AG04450 (cell line): Measurements from ENCODE around the gene P2RY12. TPM values are rescaled to one million over a fixed set of nuclear protein-coding genes. Genes with fewer than 3 reads are reported as not detected.

Experiments used
- CTCF ChIA-PET: fragments of 300-600, 350-600 bp; formaldehyde crosslinking; extraction: SDS; loops from one replicate; lab custom pipeline; 2022; ENCODE audit warnings: antibody characterized with exemption, inconsistent platforms; lab: Charles Lee
- POLR2A ChIA-PET: fragments of 350-600 bp; formaldehyde crosslinking; extraction: SDS; loops from one replicate; lab custom pipeline; 2021; ENCODE audit warnings: antibody characterized with exemption, inconsistent platforms; lab: Yijun Ruan, JAX
- DNase-seq: peaks from one replicate; pipeline ENCODE4 v3.0.0-alpha.2; 2011; ENCODE audit warnings: low read depth, low spot score
- H3K27ac ChIP-seq: one replicate; pipeline ENCODE4 v1.5.1; 2012; ENCODE audit warnings: low read depth, low read length, control low read depth
- H3K27me3 ChIP-seq: one replicate; pipeline ENCODE4 v1.6.0; 2012; ENCODE audit warnings: low read length; ENCODE audit not compliant: control insufficient read depth, insufficient read depth
- H3K4me3 ChIP-seq: 2 replicates; pipeline ENCODE4 v1.5.1; 2011; ENCODE audit warnings: mild to moderate bottlenecking, low read depth, low read length, control low read depth
- H3K9me3 ChIP-seq: 2 replicates; pipeline ENCODE4 v1.5.1; 2012; ENCODE audit warnings: low read length; ENCODE audit not compliant: control insufficient read depth, insufficient read depth
- CTCF ChIP-seq: IDR thresholded peaks from 2 replicates; pipeline ENCODE4 v1.5.1; 2011; ENCODE audit warnings: low read depth, low read length, control low read depth, inconsistent platforms
- polyA plus RNA-seq: library from polyadenylated mRNA; depleted of rRNA; stranded (reverse); fragments of >200 nt; gene quantifications from 2 replicates; pipeline ENCODE4 v1.2.3, GENCODE V29; 2011

The P2RY12 gene
- polyA plus RNA-seq, 1 experiment: not detected

- ChIA-PET POLR2A (no interaction called here), CTCF (interaction anchor here (0.7 to 1.1 kb wide), 3 partner anchors 23 to 80 kb away, joined by 3 read pairs; no protein-coding TSS in a partner anchor)
- H3K27ac ChIP-seq: no peak overlapping the region
- H3K9me3 ChIP-seq: no peaks in the 10 kb centered on the region
- TF ChIP-seq CTCF: no peak
- no peaks in the 10 kb centered on the region for H3K27me3 ChIP-seq
- DNase-seq: no peak
- H3K4me3 ChIP-seq: no peak overlapping the region
Measured at GRCh38 chr3:151407928-151408327, 23.4 kb upstream of the P2RY12 start.

GRCh38 chr3:151404316-151404715, 19.8 kb upstream of the P2RY12 start:
- ChIA-PET POLR2A (no interaction called here), CTCF (no interaction called here)
- Histone ChIP-seq H3K27me3 (no peaks in the 10 kb centered on the region), H3K9me3 (no peaks in the 10 kb centered on the region), H3K27ac (no peak overlapping the region), H3K4me3 (no peak overlapping the region)
- DNase-seq: no peak
- no peak for TF ChIP-seq CTCF

GRCh38 chr3:151403246-151403645, 18.7 kb upstream of the P2RY12 start:
- TF ChIP-seq CTCF: no peak
- no peaks in the 10 kb centered on the region for H3K27me3 ChIP-seq
- H3K9me3 ChIP-seq: no peaks in the 10 kb centered on the region
- POLR2A ChIA-PET: no interaction called here
- CTCF ChIA-PET: interaction anchor here (1.2 kb wide), 1 partner anchor 175 kb away, joined by 3 read pairs; no protein-coding TSS in a partner anchor
- H3K4me3 ChIP-seq: no peak overlapping the region
- DNase-seq: peak; percentile 16
- H3K27ac ChIP-seq: no peak overlapping the region

GRCh38 chr3:151402349-151402748, 17.8 kb upstream of the P2RY12 start:
- Histone ChIP-seq H3K27ac (no peak overlapping the region), H3K4me3 (no peak overlapping the region), H3K27me3 (no peaks in the 10 kb centered on the region), H3K9me3 (no peaks in the 10 kb centered on the region)
- DNase-seq: no peak
- TF ChIP-seq CTCF: no peak
- ChIA-PET POLR2A (no interaction called here), CTCF (no interaction called here)

GRCh38 chr3:151400341-151400740, 15.8 kb upstream of the P2RY12 start:
- ChIA-PET CTCF (interaction anchor here (1.6 kb wide), 1 partner anchor 68 kb away, joined by 3 read pairs; no protein-coding TSS in a partner anchor), POLR2A (no interaction called here)

More at GRCh38 chr3:151400341-151400740, 15.8 kb upstream of the P2RY12 start:
- Histone ChIP-seq H3K27ac (no peak overlapping the region), H3K4me3 (no peak overlapping the region), H3K9me3 (no peaks in the 10 kb centered on the region), H3K27me3 (no peaks in the 10 kb centered on the region)
- DNase-seq: no peak
- no peak for TF ChIP-seq CTCF
